Dedifferentiated amniotic fluid mesenchymal stem cell (primary cell): Measurements from ENCODE around the gene KRTAP23-1.

Experiments
- DNase-seq: peaks from one replicate; pipeline ENCODE4 v3.0.0-alpha.2; 2016; ENCODE audit errors: extremely low spot score

The KRTAP23-1 gene

GRCh38 chr21:30306884-30307283 is 41.5 kb downstream of the KRTAP23-1 start:
- no peak for DNase-seq

DNA sequence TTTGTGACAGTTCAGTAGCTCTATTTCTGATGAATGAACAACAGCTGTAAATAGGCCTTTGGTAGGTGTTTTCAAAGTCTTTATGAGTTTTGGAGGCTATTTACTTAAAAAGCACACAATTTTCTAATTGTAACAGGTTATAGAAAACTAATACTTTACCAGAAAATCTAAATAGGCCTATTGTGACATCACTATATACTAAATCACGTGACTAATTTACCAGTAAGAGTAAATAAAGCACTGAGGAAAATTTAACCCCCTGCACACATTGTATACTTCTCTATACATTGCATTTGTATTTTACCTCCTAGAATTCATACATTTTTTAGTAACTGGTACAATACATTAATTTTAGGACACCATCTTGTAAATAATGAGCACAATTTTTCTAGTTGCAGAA is 43.3 kb downstream of the KRTAP23-1 start:
- DNase-seq = no peak
